HG03135 (cell line): ENCODE data around the gene INPP5B.

Experiments
- ATAC-seq: cut with Tn5 transposase; IDR thresholded peaks from one replicate; pipeline ENCODE4 v1.9.1; 2021; ENCODE audit warnings: mild to moderate bottlenecking, moderate library complexity; ENCODE audit not compliant: unreplicated experiment

Gene INPP5B

DNA sequence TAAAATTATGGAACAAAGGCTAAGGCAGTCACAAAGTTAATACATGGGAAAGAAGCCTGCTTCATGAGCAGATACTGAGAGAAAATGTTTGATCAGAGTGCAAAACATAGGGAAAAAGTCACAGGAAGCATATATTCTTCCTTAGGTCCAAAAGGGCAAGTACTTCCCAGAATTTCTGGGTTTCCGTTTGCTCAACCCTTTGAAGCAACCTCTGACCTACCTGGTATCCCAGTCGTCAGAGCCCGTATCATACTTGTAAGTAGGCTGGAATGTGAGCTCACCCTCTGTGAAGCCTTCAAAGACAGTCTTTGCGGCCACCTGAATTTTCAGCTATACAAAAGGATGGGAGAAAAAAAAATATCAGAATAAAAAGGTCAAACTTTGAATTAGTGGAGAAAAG, 67.0 kb downstream of the INPP5B start:
- ATAC-seq: no peak

DNA sequence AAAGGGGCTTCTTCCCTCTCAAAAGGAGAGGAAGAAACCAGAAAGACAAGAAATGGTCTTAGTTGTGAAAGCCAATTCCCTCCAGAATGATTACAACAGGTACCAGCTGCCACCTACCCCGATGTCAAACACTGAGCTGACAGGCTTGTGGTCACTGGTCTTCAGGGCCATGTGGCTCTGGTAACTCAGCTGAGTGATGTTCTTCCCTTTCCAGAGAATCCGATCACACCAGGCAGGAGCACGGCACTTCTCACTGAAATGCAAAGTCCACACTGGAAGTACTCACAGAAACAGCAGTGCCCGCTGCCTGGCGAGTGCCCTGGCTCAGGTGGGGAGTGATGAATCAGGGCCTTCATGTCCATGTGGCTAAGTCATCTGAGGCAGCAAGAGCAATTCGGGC, 68.8 kb downstream of the INPP5B start:
- no peak for ATAC-seq

DNA sequence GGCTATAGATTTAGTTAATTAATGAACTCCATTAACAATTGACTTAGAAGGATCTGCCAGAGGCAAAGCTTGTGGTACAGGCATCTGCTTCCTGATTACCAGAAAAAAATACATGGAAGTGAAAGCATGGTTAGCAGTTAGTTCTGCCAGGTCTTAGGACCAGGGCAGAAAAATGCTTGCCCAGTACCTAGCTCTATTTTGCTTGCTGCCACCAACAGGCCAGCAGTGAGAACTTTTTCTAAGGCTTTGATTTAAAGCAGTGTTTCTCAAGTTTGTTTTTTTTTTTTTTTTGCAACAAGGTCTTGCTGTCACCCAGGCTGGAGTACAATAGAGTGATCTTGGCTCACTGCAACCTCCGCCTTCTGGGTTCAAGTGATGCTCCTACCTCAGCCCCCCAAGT, 71.0 kb downstream of the INPP5B start:
- ATAC-seq: no peak

DNA sequence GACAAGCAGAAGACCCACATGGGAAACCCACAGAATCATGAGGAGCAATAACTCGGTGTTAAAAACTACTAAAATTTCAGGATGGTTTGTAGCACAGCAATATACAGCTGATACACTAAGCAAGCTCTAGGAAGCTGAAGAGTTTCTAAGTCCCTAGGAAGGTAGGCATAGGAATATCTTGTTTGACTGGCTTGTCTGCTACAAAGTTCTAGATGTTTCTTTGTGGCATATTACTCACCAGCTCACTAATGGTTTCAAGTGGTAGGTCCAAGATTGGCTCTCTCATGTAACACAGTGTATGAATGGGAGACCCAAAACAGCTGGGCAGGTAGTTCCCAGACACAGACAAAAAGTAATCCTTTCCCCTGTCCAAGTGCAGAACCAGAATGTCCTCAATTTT, 74.2 kb downstream of the INPP5B start:
- ATAC-seq: no peak

DNA sequence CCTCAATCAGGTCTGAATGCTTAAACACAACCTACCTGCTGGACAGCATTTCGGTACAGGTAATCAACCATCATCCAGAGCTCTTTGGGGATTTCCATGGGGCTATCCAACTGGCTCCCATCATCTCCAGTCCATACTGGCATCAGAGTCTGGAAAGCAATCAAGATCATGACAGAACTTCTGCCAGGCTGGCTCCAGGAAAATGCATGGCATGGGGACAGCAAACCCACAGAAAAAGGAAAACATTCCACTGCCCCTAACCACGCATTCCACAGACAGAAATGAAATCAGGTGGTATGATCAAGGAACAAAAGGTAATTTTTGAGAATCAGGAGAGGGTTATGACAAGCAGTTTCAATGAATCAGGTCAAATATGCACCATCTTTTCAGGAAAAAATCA, 78.4 kb downstream of the INPP5B start:
- no peak for ATAC-seq

DNA sequence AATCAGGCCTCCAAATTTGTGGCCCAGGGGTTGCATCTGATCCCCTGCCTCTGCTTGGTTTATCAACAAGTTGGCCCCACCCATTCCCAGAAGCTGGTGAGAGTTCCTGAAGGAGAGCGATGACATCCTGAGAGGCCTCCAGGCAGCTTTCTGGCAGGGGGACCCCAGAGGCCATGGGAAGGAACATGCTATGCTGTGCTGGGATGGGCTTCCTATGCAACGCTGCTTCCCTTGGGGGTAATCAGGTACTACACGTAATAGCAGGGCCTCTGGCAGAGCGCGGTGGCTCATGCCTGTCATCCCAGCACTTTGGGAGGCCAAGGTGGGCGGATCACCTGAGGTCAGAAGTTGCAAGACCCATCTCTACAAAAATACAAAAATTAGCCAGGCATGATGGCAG, 79.1 kb downstream of the INPP5B start:
- no peak for ATAC-seq

DNA sequence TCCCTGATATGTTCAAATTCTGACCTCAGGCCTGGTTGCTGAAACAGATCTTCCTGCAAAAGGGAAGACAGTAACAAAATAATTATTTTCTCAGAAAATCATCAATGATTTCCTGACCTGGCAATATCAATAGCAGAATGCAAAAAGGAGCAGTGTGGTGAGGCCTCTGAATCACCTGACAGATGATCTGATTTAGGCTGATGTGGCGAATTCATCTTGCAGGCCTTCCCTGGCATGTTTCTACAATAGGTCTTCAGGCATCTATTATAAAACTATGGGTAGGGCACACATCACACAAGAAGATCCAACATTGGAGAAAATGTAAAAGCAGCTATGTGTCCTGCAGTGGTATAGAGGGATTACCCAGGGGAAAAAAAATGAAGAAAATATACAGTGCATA, 80.4 kb downstream of the INPP5B start:
- no peak for ATAC-seq

DNA sequence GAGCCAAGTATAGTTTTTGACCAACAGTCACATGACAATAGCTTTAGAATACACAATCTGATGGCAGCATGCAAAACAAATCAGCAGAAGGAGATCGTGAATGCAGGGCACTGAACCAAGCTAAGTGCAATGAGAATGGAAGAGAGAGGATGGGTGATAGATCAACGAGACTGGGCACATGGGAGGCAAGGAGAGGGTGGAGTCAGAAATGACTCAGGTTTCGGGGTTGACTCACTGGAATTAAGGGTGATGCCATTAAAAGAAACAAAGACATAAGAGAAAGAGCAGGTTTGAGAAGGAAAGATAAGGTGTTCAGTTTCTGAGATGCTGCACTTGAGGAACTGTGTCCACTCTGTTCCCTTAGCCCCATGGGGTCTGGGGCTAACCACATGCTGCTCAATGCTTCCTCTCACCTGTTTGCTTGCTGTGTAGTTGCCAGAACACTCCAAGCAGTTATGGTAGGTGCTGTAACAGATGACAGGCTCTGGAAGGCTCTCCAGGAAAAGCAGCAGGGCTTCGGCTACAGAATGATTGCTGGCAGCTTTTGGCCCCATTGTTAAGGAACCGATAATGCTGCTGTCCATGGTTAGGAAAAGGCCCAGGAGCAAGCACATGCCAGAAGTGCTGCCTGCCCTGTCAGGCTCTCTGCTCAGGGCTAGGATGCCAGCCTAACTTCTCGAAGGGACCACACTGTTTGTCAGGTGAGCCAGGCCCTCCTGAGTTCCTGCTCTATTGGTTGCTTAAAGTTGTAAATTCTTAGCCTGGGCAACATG, 81.3 kb downstream of the INPP5B start:
- ATAC-seq: no peak

DNA sequence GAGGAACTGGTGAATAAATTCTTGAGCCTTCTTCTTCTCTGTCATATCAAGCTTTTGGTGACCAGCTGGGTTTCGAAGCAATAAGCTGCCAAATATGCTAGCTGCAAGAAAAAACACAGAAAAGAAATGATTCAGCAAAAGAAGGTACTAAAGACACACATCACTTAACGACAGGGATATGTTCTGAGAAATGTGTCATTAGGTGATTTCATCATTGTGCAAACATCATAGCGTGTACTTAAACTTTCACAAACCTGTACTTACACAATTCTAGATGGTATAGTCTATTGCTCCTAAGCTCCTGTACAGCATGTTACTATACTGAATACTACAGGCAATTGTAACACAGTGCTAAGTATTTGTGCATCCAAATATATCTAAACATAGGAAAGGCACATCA, 84.5 kb downstream of the INPP5B start:
- ATAC-seq: no peak

DNA sequence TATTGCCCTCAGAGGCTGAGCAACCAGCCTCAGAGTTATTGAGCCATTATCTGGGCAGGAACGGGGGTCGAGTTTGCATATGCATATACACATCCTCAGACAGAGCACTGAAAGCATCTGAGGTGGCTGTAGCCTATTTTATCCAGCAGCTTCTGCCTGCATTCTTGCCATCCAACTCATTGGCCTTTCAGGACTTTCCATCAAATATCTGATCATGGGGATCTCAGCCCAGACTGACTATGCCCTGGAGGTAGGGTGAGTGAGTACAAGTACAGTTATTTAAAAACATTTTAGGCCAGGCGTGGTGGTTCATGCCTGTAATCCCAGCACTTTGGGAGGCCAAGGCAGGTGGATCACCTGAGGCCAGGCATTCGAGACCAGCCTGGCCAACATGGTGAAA, 85.7 kb downstream of the INPP5B start:
- ATAC-seq: no peak

DNA sequence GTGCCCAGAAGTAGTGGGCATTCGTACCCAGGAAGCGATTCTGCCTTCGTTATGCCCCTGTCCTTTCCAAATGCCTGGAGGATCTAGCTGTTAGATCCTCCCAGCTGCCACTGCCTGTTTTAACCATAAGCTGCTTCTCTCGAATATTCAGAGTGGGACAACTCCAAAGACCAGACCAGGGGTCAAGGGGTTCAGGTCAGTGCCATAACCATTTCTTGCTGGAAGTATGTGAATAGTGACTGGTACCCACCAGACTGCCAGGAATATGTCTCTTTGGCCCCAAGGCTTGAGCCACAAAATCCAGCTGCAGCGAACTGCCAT, 86.5 kb downstream of the INPP5B start:
- no peak for ATAC-seq

DNA sequence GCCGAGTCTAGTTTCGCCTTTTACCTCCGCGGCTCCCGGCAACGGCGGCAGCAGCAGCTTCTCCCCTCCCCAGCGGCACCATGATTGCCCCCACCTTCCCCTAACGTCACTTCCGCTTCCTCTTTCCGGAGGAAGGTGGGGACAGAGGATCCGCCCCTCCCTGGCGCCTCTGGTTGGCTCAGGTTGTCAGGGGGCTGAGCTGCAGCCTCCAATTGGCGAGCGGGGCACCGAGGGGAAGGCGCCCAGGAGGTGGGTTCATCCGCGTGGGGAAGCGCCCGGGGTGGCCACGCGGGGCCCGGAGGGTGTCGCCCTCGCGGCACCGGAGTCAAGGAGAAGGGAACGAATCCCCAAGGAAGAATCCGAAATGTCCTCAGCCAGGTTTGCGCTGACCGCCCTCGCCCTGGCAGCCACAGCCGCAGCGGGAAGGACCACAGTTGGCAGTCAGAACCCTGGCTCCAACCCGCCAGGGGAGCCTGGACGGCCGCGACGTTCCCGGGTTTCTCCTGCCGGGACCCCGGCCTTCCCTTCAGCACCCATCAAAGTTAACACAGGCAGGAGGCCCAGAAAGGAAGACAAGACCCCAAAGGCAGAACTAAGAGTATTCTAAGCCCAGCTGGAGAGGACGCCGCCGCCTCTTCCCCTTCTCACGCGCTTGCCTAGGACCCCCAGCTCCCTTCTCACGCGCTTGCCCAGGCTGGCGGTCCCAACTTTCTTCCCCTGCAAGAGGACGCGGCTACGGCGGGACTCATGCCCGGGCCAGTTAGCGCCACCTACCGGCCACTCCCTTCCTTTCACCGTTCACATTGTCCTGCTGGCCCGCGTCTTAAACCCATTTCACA, 87.1 kb downstream of the INPP5B start, which contains the start of gene MTF1:
TSS of gene MTF1 (minus strand) at position 86 of the 839 bp plus-strand sequence. CDS start 1,934 bp downstream, outside the sequence.
- ATAC-seq: peak; percentile 89

DNA sequence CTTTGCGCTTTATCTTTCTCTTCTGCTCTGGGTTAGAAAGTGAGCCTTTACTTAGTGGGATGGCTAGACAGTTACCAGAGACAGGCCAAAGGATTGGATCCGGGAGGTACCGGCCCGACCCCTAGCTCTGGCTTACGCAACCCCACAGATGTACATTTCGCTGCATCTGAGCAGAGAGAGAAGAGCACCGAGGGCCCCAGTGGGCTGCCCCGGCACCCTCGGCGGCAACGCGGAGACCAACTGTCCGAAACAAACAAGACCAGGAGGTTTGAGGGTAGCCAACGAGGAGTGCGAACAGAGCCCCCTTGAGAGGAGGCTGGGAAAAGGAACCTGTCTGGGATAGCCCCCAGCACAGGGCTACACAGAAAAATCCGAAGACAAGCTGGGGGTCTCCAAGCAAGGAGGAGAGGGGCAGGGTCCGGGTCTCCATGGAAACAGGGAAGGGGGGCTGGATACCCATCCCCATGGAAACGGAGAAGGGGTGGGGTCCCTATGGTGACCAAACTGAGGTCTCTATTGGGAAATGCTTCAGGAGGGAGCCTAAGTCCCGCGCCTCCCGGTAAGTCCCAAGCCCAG, 87.8 kb downstream of the INPP5B start:
- peak; percentile 13 for ATAC-seq

DNA sequence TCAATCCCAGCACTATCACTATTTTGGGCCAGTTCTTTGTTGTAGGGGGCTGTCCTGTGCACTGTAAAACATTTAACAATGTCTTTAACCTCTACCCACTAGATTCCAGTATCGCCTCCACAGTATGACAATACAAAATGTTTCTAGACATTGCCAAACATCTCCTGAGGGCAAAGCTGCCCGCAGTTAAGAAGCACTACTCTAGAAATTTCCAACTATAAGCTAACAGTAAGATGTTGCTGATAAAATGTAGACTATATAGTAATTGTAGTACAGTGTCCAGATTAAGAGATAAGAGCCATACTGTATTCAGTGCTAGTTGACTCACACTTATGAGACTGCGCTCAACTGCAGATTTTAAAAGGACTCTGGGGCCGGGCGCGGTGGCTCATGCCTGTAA, 92.4 kb downstream of the INPP5B start:
- ATAC-seq: no peak

DNA sequence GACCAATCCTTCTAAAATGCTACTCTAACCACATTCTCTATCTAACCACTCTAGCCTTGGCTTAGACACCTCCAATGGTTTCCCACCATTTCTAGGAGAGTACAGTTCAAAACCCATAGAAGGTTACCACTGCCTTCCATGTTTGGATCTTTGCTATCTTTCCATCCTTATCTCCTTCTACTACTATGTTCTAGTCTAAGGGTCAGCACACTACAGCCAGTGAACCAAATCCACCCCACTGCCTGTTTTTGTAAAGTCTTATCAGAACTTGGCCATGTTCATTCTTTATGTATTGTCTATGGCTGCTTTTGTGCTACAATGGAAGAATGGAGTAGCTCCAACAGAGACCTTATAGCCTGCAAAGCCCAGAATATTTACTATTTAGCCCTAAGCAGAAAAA, 93.7 kb downstream of the INPP5B start:
- ATAC-seq: no peak

DNA sequence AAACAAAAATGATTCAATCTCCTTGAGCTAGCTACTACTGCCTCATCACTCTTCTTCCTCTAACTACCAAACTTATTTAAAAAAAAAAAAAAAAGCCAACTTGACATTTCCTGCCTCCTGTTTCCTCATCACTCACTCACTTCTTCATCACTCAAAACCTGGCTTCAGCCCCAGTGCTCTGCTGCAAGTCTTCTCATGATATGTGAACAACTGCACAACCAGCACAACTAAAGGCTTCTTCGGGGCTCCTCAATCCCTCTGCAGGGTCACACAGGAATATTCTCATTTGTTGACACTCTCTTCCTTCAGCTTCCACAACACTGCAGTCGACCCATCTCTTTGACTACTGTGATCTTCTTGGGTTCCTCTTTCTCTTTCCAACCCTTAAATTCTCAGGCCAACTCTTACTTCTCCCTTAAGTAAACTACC, 95.1 kb downstream of the INPP5B start:
- ATAC-seq: no peak

DNA sequence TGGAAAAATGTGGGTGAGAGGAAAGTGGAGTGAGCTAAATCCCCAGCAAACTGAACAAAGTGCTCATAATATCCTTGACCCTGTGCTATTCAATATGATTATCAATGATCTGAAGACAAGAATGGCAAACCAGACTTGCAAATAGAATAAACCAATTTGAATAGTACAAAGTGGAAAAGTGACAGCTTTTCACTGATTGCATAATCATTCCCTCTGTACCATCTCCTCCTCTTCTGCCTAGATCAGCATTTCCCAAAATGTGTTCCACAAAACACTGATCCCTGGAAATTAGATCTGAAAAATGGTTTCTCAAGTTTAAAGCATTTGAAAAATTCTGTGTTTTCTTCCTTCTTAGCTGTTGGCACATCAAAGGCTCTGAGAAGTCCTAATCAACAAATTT, 95.6 kb downstream of the INPP5B start:
- ATAC-seq: no peak

DNA sequence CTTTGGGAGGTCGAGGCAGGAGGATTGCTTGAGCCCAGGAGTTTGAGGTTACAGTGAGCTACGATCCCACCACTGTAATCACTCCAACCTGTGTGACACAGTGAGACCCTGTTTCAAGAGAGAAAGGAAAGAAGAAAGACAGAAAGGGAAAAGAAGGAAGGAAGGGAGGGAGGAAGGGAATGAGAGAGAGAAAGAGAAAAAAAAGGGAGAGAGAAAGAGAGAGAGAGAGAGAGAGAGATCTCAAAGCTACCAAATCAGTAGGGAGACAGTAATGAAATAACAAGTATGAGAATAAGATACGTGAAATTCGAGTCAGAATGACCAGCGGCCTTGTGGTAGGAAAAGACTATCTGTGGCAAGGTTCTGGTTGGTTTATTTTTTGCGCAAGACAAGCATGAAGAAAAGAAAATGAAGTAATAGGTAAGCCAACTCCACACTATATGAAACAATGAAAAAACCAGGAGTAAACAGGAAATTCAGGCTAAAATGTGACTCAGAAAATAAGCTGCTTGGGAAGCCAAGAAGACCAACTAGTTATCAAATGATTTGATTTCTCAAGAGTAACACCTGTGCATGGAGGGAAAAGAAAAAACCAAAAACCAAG, 96.4 kb downstream of the INPP5B start:
- no peak for ATAC-seq

DNA sequence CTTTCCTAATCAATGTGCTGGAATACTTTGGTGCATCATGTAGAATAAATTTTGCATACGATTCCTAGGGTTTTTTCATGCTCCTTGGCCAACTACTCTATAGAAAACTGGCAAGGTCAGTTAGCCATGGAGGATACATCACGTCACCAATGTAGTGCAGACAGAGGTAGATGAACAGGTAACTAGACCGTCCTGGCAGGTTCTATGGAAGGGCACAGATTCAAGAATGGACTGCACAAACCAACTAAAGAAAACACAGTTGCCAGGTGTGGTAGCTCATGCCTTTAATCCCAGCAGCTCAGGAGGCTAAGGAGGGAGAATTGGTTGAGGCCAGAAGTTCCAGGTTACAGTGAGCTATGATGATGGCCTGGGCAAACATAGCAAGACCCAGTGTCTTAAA, 97.4 kb downstream of the INPP5B start:
- ATAC-seq: no peak

DNA sequence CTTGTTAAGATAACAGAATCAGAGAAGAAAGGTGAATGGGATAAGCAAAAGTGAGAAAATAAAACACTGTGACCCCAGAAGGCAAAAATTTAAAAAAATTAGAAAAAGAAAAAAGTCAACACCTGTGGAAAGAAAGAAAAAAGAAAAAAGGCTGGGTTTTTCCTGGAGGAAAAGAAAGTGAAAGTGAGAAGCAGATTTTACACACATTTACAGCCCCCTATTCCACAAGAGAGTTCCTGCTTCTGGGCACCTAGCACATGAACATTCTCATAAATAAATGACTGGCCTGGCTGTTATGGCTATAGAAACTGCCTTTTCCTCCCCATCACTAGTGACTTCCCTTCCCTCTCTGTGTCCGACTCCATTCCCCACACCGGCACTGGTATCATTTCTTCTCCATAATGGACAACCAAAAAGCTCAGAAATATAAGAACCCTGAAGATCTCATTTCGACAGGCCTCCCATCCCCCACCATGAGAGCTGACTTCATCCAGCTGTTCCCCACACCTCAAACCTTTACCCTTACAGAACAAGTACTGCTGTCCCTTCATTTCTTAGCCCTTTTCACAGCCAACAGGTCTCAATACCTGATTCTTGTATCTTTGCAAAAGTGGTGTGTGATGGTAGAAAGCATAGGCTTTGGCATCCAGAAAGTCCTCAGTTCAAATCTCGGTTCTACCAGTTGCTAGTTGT, 100.1 kb downstream of the INPP5B start:
- no peak for ATAC-seq

DNA sequence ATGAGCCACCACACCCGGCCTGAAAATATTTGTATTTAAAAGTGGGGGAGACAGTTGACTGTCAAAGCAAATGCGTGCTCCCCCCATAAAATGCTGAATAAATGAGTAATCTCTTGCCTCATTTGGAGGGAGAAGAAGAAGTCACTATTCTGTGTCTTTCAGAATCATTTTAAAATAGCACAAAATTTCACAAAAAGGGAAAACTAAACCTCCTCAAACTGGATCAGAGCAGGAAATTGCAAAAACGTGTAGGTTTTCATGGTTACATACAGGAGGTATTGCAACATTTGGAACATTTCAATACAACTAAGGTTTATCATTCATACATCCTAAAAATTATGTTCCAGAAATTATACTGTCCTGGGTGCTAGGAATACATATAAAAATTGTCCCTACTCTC, 101.1 kb downstream of the INPP5B start:
- no peak for ATAC-seq
